Right renal pelvis (tissue), 4 donors: ENCODE results near the gene RPP25L. TPM values are rescaled to one million over a fixed set of nuclear protein-coding genes. Genes with fewer than 3 reads are reported as not detected.

Source experiments
- DNase-seq, 4 donors: peaks; one replicate each; pipeline ENCODE4 v3.0.0-alpha.2; 2013; ENCODE audit warnings: low read depth in 4 of 4, low spot score in 3 of 4, missing footprints in 1 of 4
- polyA plus RNA-seq, 4 donors: library from polyadenylated mRNA; unstranded; fragments of 120-200 nt; gene quantifications; one replicate each; pipeline ENCODE4 v1.2.1, GENCODE V29; 2013; ENCODE audit not compliant: insufficient read length in 4 of 4

The RPP25L gene
- polyA plus RNA-seq, 4 donors = 23.9 to 36.7 (median 30.0) TPM

GRCh38 chr9:34588671-34589635 is 22.9 kb downstream of the RPP25L start:
- no peak for DNase-seq

GRCh38 chr9:34587271-34587670 is 24.6 kb downstream of the RPP25L start:
- no peak for DNase-seq

- DNase-seq = no peak
These were observed 25.8 kb downstream of the RPP25L start for GRCh38 chr9:34585946-34586669.

- DNase-seq = no peak
These were observed 26.9 kb downstream of the RPP25L start for GRCh38 chr9:34584970-34585369.

- no peak for DNase-seq
These were observed 29.1 kb downstream of the RPP25L start for GRCh38 chr9:34582787-34583186.

- DNase-seq = no peak
These were observed 30.6 kb downstream of the RPP25L start for GRCh38 chr9:34581318-34581717.

GRCh38 chr9:34580358-34580757 is 31.5 kb downstream of the RPP25L start:
- DNase-seq = no peak

GRCh38 chr9:34579808-34580163 is 32.1 kb downstream of the RPP25L start:
- DNase-seq = no peak

- DNase-seq = no peak
These were observed 32.6 kb downstream of the RPP25L start for GRCh38 chr9:34579104-34579807.

- DNase-seq = no peak
These were observed 33.4 kb downstream of the RPP25L start for GRCh38 chr9:34578241-34579103.

GRCh38 chr9:34577400-34578240 is 34.3 kb downstream of the RPP25L start:
- peak in 2 of 4 donors; percentile 67 to 74 for DNase-seq

GRCh38 chr9:34576597-34577399 is 35.1 kb downstream of the RPP25L start:
- no peak for DNase-seq

GRCh38 chr9:34575862-34576596 is 35.9 kb downstream of the RPP25L start:
- no peak for DNase-seq

- DNase-seq = no peak
These were observed 36.7 kb downstream of the RPP25L start for GRCh38 chr9:34575241-34575640.

- no peak for DNase-seq
These were observed 37.3 kb downstream of the RPP25L start for GRCh38 chr9:34574571-34574970.

- no peak for DNase-seq
These were observed 38.1 kb downstream of the RPP25L start for GRCh38 chr9:34573599-34574325.

GRCh38 chr9:34572628-34573027 is 39.3 kb downstream of the RPP25L start:
- no peak for DNase-seq
